GM18870 (cell line): Measurements from ENCODE around the gene HS1BP3.
A peak's percentile ranks its signal among the peaks of the same experiment; 100 is the strongest.

Experiments used
- ATAC-seq: cut with Tn5 transposase; IDR thresholded peaks from one replicate; pipeline ENCODE4 v1.9.1; 2021; ENCODE audit warnings: moderate library complexity; ENCODE audit not compliant: unreplicated experiment

The HS1BP3 gene

DNA sequence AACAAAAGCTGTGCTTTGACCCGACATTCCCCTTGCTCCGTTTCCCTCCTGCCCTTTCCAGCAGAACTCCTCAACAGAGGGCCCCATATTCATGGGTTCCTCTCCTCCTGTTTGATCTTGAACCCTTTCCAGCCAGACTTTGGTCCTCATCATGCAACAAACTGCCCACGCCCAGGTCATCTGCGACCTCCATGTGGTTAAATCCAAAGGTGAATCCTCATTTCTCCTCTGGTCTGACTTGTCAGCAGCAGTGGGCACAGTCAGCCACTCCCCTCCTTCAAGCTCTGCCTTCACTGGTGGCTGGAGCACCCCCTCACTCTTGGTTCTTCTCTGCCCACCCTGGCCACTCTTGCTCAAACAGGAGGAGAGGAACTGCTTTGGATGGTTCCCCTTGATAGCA, 2.7 kb downstream of the HS1BP3 start:
- no peak for ATAC-seq

DNA sequence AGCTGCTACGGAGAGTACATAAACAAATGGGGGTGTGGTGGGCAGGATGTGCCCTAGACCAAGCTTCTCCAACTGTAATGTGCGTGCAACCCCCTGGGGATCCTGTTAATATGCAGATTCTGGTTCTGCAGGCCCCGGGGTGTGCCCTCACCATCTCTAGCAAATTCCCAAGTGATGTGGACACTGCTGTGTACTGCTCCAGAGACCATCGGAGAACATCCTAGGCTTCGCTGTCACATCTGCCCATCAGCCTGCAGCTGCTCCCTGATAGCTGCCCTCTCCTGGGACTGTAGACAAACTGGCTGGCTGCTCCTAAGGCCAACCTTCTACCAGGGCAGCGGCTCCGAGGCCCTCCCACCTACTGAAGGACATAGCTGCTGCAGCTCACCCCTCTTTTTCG, 3.2 kb downstream of the HS1BP3 start:
- ATAC-seq: no peak

DNA sequence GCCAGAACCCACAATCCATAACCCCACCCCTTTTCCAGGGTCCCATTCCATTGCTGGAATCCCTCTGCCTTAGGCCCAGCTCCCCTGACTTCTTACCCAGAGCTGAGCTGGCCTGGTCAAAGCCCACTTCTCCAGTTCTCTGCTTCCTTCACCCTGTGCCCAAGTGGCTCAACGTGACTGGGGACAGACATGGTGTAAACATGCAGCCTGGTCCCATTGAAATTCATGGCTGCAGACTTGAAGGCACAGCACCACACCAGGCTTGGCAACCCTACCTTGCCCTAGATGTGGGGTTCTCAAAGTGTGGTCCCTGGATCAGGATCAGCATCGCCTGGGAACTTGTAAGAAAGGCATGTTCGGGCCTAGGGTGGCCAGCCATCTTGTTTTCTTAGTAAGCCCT, 3.7 kb downstream of the HS1BP3 start:
- no peak for ATAC-seq

DNA sequence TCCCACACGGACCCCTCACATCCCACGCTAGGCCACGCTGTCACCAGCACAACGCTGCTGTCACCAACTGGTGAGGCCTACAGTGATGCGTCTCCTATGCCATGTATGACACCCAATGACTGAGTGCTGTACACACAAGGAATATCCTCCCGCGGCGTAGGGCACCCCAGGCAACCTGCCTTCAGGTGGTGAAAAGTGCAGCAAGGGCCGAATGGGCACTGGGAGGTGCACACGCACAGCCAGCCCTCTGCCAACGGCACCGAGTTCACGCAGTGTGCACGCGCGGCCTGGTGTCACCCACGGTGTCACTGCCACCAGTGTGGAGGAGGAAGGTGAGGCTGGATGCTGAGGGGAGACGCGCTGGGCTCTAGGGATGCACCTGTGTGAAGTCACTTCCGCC, 4.5 kb downstream of the HS1BP3 start:
- ATAC-seq: no peak

DNA sequence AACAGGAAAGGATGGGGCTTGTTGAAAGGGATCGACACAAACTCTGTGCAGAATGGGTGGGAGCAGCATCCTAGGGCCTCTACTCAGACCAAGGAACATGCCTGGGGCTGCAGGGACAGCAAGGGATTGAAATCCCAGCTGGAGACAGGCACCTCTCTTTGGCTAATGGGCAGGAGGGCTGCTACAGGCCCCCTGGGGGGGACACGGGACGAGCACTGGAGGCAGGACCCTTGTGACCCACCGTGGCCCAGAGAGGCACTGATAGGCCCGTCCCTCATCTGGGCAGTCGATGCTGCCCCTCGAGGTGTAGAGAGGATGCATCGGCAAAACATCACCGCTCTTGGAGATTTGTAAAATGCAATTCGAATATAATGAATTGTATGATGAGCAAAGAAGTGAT, 5.1 kb downstream of the HS1BP3 start:
- ATAC-seq: no peak

DNA sequence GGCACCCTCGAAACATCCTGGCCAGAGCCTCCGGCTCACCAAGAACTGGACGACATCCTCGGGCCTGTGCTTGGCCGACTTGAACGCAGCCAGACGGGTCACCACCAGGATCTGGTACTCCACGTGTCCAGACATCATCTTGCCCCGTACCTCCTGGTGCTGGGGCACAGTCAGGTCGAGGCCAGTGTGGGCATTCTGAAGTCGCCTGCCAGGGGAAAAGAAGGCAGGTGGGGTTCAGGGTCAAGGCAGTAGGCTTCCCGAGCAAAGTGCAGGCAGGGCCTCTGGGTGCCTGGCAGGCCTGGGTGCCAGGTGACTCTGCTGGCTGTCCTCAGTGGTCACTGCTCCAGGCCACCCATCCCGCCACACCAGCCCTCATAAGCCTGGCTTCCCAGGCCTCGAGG, 5.6 kb downstream of the HS1BP3 start:
- no peak for ATAC-seq

DNA sequence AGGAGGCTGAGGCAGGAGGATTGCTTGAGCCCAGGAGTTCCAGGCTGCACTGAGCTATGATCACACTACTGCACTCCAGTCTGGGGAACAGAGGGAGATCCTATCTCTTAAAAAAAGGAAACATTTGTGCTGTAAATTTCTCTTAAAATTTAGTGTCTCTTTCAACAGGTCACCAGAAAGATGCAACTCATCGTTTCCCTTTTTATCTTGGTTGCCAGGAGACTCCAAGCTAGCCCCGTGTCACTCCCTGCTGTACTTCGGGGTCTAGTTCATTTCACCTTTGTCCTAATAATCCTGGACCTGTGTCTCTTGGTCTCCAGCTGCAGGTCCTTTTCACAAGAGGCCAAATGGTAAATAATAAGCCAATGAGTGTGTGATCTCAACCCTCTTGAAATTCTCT, 7.1 kb downstream of the HS1BP3 start:
- no peak for ATAC-seq

DNA sequence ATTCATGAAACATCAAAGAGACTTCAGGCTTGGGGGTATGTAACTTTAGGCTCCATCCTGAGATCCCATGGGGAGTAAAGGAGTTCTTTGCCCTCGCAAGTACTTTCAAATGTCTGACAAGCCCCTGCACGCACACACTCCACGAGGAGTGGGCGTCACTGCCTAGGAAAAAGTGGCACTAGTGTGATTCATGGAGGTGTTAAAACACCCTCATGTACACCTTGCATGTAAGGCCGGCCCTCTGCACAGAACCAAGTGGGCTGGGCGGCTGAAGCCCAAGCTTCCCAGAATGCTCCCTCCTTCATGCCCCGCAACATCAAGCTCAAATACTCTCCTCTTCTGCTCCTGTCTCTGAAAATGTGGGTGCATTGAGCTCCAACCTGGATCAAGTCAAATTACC, 7.8 kb downstream of the HS1BP3 start:
- ATAC-seq: no peak

DNA sequence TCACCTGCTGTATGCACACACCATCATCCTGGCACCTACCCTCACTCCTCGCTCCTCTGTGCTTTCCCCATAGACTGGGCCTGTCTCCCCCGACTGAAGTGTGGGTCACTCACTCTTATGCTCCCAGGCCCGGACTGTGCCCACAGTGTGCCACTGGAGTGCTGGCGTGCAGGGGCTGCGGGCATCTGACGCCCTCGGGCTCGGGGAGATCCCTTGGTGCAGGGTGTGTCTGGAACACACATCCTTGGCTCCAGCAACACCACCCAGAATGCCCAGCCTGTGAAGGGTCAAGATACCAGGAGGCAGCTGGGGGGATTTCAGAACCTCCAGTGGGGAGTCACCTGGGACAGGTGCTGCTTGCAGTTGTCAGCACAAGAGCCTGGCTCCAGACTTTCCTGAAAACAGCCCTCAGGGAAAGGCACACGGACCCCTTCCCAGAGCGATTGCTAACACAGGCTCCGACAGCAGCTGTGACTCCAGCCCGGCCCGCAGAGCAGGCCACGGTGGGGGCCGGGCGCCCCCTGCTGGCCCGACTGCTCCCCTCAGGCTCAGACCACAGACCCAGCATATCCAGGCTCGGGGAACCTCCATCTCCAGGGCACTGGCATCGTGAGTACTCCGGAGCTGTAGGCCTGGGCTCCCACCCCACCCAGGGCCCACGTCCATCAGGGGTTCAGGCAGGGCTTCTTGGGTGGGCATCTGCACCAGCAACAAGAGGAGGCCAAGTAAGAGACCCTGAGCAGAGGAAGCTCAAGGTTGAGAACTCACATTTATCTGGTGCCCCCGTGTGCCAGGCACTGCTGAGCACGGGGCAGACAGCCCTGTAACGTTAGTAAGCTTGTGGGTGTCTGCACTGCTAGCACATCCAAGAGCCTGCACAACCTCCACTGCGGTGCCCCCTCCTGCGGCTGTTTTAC, 8.6 kb downstream of the HS1BP3 start:
- ATAC-seq: peak; percentile 86

DNA sequence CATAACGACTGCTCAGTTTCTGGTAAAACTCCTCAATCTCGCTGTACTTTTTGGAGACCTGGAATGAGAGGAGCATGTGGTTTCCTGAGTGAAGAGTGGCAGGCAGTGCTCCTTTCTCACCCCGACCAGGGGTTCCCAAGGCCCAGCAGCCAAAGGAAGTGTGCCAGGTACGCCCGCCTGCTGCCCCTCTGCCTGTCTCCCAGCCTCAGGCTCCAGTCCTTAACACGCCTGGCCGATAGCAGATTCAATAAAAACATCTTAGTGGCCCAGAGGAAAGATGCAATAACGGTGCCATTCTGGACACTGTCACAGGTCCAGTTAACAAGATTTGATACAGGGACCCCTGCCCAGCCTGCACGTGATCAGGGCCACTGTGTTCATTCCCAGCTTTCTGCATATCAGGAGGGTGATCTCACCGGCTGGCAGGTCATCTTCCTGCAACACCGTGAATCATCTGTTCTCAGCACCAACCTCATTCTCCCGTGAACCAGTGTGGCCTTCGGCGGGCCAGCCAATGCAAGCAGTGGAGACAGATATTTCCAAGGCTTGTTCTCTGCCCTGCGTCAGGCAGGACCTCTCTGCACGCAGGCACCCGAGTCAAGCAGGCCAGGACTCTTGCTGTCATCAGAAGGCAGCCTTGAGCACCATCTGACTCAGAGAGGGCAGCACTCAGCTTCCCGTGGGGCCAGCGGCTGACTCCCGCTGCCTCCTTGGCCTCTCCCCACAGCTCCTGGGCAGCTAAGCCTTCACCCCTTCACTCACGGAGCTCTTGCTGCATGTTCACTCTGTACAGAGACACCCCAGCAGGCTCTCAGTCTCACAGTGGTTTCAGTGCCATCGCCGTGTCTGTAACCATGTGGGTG, 9.5 kb downstream of the HS1BP3 start:
- ATAC-seq: no peak

DNA sequence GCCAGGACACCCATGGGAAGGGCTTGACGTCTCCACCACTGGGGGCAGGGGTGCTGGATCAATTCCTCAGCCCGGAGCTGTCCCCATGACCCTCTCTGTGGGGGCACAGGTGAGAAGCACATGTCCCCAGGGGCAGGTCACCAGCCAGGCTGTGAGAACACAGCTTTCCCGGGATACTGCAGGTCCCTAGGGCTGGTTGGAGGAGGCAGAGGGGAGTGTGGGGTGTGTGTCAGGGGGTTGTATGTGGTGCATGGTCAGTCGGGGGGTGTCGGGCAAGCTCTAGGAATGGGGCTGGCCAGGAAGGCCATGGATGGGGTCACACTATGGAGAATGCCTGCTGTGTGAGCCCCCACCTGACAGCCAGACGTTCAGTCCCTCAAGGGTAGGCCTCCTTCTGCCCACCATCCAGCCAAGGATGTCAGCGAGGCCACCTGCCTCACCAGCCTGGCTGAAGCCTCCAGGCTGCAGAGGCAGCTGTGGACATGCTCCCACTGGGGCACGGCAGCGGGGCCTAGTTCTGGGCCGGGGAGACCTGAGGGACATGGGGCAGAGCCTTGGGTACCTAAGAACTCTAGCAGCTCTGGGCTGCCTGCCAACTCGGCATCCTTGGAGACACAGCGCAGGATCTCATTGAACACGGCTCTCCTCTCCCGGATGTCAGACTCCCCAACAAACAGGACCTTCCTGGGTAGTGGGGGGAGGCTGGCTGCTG, 10.3 kb downstream of the HS1BP3 start:
- ATAC-seq: no peak

DNA sequence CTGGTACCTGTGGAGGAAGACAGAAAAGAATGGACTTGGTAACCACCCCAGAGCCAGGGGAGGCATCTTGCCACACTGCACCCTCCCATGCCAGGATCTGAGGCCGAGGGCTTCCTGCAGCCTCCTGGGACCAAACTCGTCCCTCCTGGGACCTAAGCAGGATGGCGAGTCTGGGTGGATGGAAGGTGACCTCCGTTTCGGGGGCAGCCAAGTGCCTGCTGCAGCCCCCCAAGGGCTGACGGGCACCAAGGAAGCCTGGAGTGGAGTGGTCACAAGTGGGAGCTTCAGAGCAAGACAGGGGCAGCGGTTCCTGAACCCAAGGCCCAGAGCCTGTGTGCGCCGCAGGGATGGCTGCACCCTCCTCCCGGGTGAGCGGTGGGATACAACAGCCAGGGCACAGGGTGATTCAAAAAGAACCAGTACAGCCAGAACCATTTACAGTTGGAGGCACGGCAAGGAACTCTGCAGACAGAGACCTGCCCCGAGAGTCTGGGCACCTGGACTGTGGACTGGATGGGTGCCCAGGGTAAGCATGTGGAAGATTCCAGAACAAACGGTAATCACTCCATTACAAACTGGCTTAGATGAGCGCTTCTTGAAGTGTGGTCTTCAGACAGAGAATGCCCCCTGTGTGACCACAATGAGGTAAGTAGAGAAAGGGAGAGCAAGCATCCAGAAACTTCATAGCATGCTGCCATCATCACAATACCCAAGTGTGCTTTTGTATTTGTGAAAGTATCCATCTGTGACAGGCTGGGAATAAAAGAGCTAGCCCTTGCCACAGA, 12.1 kb downstream of the HS1BP3 start:
- no peak for ATAC-seq

DNA sequence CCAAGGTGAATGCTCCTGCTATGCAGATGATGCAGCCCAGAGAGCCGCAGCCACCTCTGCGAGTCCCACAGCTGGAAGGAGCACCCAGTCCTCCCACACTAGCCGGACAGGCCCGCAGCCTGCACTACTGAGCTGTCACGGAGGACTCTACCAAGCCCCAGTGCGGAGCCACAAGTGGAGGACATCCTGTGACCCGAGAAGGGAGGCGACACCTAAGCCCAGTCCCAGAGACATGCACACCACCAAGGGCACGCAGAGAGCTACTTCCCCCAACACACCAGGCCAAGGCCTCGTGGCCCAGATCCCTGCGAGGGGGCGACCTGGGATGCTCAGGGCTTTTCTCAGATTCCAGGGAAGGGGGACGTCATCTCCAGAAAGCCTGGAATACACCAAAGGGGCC, 12.9 kb downstream of the HS1BP3 start:
- ATAC-seq: no peak

DNA sequence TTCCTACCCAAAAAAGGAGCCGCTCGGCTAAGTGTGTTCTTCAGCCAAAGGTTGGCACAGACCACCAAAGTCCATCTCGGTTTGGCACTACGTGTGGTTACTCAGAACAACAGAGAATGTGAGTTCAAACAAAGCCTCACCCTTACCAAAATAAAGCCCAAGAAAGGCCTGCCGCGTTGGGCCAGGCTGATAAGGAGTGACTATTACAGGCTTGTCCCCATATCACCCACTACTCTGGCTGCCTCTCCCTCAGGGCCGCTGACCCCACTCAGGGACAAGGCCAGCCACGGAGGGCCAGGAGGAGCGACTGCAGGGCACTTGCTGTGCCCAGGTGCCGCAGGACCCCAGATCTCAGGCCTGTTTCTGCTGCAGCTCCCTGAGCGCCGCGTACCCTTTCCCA, 13.8 kb downstream of the HS1BP3 start:
- ATAC-seq: no peak

DNA sequence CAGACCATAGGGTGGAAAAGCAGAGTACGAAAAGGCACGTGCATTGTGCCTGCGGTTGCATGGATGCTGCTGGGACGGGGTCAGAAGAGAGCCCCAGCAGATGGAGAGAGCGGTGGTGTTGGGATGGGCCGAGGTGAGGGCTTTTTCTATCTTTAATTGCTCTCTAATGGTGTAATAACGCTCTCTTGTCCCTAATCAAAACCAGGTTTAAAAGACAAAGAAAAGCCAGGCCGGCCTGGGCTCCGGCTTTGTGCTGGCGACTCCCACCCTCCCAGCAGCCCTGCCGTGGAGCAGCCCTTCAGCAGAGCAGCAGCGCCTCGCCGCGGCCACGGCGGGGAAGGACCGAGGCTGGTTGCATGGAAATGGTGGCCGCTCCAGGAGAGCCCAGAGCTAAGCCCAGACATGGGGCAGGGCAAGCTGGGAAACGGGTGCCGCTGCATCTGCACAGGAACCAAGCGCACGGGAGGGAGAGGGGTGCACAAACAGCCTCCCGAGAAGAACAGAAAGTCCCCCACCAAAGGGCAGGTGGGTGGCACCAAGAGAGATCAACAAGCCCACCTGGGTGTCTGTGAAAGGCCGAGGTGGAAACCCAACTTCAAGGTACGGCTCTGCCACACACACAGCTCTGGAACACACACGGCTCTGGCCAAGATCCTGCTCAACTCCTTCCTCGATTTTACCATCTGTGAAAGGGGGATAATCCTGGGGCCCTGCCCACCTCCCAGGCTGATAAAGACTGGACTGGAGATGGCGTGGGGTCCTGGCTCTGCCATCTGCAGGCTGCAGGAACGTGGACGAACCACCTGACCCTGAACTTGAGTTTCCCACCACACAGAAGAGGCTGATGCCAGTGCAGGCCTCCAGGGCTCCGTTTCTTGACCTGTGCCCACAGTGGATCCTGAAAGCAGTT, 15.0 kb downstream of the HS1BP3 start:
- ATAC-seq: no peak

DNA sequence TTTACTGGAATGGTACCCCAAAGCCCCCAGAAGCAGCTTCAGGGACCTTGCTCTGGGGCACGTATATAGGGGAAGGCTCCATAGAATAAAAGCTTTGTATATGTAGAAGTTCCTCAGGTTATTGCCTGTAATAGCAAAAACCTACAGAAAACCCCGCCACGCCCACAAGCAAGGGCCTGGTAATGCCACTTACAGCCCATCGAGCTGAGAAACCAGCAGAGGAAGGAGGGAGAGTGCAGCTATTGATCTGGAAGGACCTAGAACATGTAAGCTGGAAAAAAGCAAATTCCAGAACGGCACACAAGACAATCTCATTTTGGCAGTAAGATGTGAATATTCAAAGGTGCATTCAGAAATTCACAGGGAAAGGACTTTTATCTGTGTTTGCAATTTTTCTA, 15.8 kb downstream of the HS1BP3 start:
- ATAC-seq: no peak

DNA sequence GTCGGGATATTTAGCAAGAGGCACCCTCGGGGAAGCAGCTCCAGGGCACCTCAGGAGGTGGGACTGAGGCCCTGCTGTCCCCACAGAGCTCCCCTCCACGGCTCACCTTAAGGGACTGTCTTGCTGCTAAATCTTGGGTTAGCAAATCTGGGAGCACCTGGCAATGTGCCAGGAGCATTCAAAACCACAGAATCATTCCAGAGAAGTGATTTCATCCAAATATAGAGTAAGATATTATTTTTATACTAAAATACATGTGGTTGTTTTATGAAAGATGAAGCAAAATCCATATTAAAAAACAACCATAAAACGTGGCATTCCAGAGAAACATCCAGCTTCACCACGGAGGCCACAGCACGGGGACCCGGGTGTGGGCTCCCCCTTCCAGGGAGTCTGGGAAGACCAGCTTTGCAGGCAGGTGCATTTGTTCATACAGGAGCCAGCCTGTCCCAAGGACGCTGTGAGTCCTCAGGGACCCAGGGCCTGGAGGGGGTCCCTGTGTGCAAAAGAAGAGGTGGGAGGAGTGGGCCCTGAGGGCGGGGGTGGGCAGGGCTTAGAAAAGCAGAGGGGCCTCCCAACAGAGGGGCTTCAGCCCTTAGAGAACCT, 16.3 kb downstream of the HS1BP3 start:
- no peak for ATAC-seq

DNA sequence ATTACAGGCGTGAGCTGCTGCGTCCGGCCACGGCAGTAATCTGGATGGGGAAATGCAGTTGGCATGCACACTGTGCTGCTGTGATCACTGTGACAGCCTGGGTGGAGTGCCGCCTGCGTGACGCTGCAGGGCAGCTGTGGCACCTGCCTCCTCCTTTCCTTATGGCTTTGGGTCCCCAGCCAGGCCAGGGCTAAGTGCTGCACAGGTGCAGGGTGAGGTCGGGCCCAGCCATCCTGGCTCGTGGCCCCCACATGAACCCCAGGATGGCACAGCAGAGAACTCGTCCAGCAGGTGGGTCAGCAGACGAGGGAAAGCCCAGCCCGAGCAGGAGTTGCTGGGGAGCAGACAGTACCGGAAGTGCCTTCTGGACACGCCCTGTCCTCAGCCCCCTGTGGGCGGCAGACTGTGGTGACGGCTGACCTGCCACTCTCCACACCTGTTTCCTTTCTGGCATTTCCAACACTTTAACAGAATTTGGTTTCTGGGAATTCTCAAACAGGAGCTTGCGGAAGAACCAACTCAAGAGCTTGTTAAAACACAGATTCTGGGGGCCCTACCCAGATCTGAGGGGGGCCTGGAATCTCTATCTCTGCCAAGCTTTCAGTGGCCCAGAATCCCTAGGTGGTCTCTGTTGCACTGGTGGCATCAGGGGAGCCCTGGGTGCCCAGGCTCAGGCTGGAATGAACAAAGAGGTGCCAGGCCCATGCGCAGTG, 16.9 kb downstream of the HS1BP3 start:
- no peak for ATAC-seq

DNA sequence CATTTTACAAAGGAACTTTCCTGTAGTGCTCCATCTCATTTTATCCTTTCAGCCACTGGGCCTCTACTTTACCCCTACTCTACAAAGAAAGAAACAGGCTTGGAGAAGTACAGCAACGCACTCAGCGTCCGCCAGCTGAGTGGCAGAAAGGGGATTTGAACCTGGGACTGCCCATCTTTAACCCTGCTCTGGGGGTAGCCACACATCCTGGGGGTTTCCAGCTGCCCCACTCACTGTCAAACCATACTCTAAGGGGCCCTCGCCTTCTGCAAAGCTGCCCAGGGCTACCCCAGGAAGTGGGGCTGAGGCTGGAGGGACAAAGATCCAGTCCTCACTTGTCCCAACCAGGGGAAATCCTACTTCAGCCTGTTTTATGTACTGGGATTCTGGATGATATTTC, 17.9 kb downstream of the HS1BP3 start:
- ATAC-seq: no peak
